Measurements from ENCODE around the gene RAE1. TPM values are rescaled to one million over a fixed set of nuclear protein-coding genes. Genes with fewer than 3 reads are reported as not detected.

RAE1 gene
- total RNA-seq, 1 experiment from 2014 or later: 46.3 TPM

- no peaks in the 10 kb centered on the region for H3K79me2 ChIP-seq (ENCODE audit: insufficient read depth, low read length)
- ChIA-PET POLR2A (no interaction called here), CTCF (no interaction called here), RAD21 (ENCODE audit: low non-redundant PET in 1 of 2, low total read pairs in 2 of 2, uncharacterized antibody in 2 of 2, unreplicated experiment in 2 of 2) (no interaction called here)
- TF ChIP-seq POLR2A (IDR thresholded peaks at IDR 0.05; ENCODE audit: borderline replicate concordance, extremely low read depth, insufficient read depth, insufficient read length): no peak
- no peak for TF ChIP-seq ZFX (IDR thresholded peaks at IDR 0.05)
- no peak for TF ChIP-seq ZBTB33 (IDR thresholded peaks at IDR 0.05; ENCODE audit: extremely low read depth, insufficient replicate concordance, low read length)
- no peak for TF ChIP-seq JUND (IDR thresholded peaks at IDR 0.05)
- TF ChIP-seq EZH2phosphoT487 (IDR thresholded peaks at IDR 0.05; ENCODE audit: borderline replicate concordance): no peak
- TF ChIP-seq CBX3 (IDR thresholded peaks at IDR 0.05; ENCODE audit: low read depth): no peak
- TF ChIP-seq ATF3 (IDR thresholded peaks at IDR 0.05): no peak
- TF ChIP-seq EZH2 (IDR thresholded peaks at IDR 0.05): no peak
- no peak for TF ChIP-seq FOSL1 (IDR thresholded peaks at IDR 0.05; ENCODE audit: low read depth)
- no peak for TF ChIP-seq ELF1 (IDR thresholded peaks at IDR 0.05; ENCODE audit: borderline replicate concordance, low read depth)
- no peak for TF ChIP-seq REST (IDR thresholded peaks at IDR 0.05; ENCODE audit: low read depth)
- TF ChIP-seq ZNF274 (IDR thresholded peaks at IDR 0.05; ENCODE audit: low read depth, low read length): no peak
- no peak for TF ChIP-seq POLR2AphosphoS5 (IDR thresholded peaks at IDR 0.05; ENCODE audit: low read depth, low read length)
- TF ChIP-seq SIN3A (IDR thresholded peaks at IDR 0.05; ENCODE audit: low read depth): no peak
- TF ChIP-seq YY1 (IDR thresholded peaks at IDR 0.05; ENCODE audit: extremely low read depth, insufficient replicate concordance, low read depth, low read length): no peak
- no peak for TF ChIP-seq RAD21 (IDR thresholded peaks at IDR 0.05; ENCODE audit: low read depth)
- TF ChIP-seq EGR1 (IDR thresholded peaks at IDR 0.05; ENCODE audit: low read depth): no peak
- TF ChIP-seq CEBPB (IDR thresholded peaks at IDR 0.05; ENCODE audit: low read depth): no peak
- no peak for ATAC-seq
- no peaks in the 10 kb centered on the region for H3K4me1 ChIP-seq (ENCODE audit: control insufficient read depth in 1 of 2, insufficient read depth in 2 of 2, low read length in 2 of 2)
- H3K36me3 ChIP-seq (ENCODE audit: control insufficient read depth in 1 of 2, insufficient read depth in 2 of 2, low read length in 2 of 2): no peaks in the 10 kb centered on the region
- H3K27me3 ChIP-seq (ENCODE audit: insufficient read depth, low read length): peaks cover 7% of the 10 kb centered on the region; the same call in 1 of the 2 replicates
- H3K9me3 ChIP-seq (ENCODE audit: control insufficient read depth in 1 of 2, insufficient read depth in 1 of 2, low read depth in 1 of 2, low read length in 2 of 2): no peaks in the 10 kb centered on the region
- H3K4me2 ChIP-seq (ENCODE audit: low read length): no peak overlapping the region
- intact Hi-C loops (cut with micrococcal nuclease): no loop called here
- BruUV-seq (replicated peaks): no TSS peak
- no peaks in the 10 kb centered on the region for H4K20me1 ChIP-seq (ENCODE audit: insufficient read depth)
- H3K9ac ChIP-seq (ENCODE audit: low read length): no peak overlapping the region
- no peak overlapping the region for H3K27ac ChIP-seq (ENCODE audit: low read depth, low read length)
- no peaks in the 10 kb centered on the region for H3K9me2 ChIP-seq (ENCODE audit: insufficient read depth)
- DNase-seq (ENCODE audit: low read depth, low spot score): no peak
- H2AFZ ChIP-seq (ENCODE audit: low read depth, low read length, poor library complexity, severe bottlenecking): no peak overlapping the region
- no peak overlapping the region for H3K4me3 ChIP-seq (replicated peaks in 1 of 2; ENCODE audit: low read depth in 1 of 2, low read length in 2 of 2)
Measured at GRCh38 chr20:57315083-57315975, 35.7 kb upstream of the RAE1 start.

All from HCT116 (cell line).